H1 (cell line): ENCODE results near the gene GRM7.

Experiments
- CTCF ChIP-seq, 3 experiments: IDR thresholded peaks; 1 replicate in 2 of 3; 2 replicates in 1 of 3; pipeline versions ENCODE4 v1.5.1 to v1.6.1; 2011; ENCODE audit warnings: low read length in 3 of 3, mild to moderate bottlenecking in 3 of 3, inconsistent platforms in 2 of 3, low read depth in 1 of 3, moderate library complexity in 1 of 3; ENCODE audit not compliant: insufficient read depth in 1 of 3; ENCODE audit errors: control extremely low read depth in 1 of 3
- EP300 ChIP-seq, 2 experiments: IDR thresholded peaks; 1 replicate in 1 of 2; 2 replicates in 1 of 2; pipeline ENCODE4 v1.6.1; 2011 to 2012; ENCODE audit warnings: low read depth in 2 of 2, low read length in 2 of 2, mild to moderate bottlenecking in 2 of 2, borderline replicate concordance in 1 of 2, inconsistent platforms in 1 of 2, moderate library complexity in 1 of 2
- GABPA ChIP-seq: IDR thresholded peaks from 2 replicates; pipeline ENCODE4 v1.6.1; 2011; ENCODE audit warnings: mild to moderate bottlenecking, low read length, moderate library complexity, borderline replicate concordance; ENCODE audit not compliant: insufficient read depth
- JUN ChIP-seq: IDR thresholded peaks from 2 replicates; pipeline ENCODE4 v1.6.1; 2011; ENCODE audit warnings: low read depth, mild to moderate bottlenecking, improper control_type of control experiment, low read length
- KDM5A ChIP-seq: fragments of 200-600 bp; IDR thresholded peaks from 2 replicates; pipeline ENCODE4 v1.7.1; 2012; ENCODE audit warnings: mild to moderate bottlenecking, low read length, inconsistent platforms, mixed read lengths
- POLR2AphosphoS5 ChIP-seq: IDR thresholded peaks from 2 replicates; pipeline ENCODE4 v1.6.1; 2011; ENCODE audit warnings: low read depth, low read length
- RNF2 ChIP-seq: fragments of 200-900, 300-1000 bp; sonication (generic); IDR thresholded peaks from 2 replicates; pipeline ENCODE4 v1.7.1; 2016; ENCODE audit warnings: borderline replicate concordance, low read depth, mild to moderate bottlenecking, antibody characterized with exemption, low read length; ENCODE audit not compliant: poor library complexity, severe bottlenecking; ENCODE audit errors: missing control alignments

- TF ChIP-seq CTCF (IDR thresholded peaks at IDR 0.05; ENCODE audit: control extremely low read depth in 1 of 3, insufficient read depth in 1 of 3, low read depth in 1 of 3, low read length in 3 of 3) (no peak), RNF2 (no peak), GABPA (no peak), EP300 (IDR thresholded peaks at IDR 0.05; ENCODE audit: borderline replicate concordance in 1 of 2, low read depth in 2 of 2, low read length in 2 of 2) (no peak), KDM5A (no peak), JUN (no peak), POLR2AphosphoS5 (no peak)
Measured at GRCh38 chr3:7576071-7576470, 715.2 kb downstream of the GRM7 start.
